CD4-positive, alpha-beta T cell treated with Interleukin-12 subunit alpha and Interleukin-12 subunit beta, for 1 hour (primary cell): ENCODE data around the gene ZNF222.
A peak's percentile ranks its signal among the peaks of the same experiment; 100 is the strongest.

ENCODE experiments used
- DNase-seq: peaks from one replicate; pipeline ENCODE4 v3.0.0-alpha.2; 2020

The ZNF222 gene

GRCh38 chr19:44055870-44056269 is 30.7 kb downstream of the ZNF222 start:
- DNase-seq: no peak

- no peak for DNase-seq
Observed at GRCh38 chr19:44059229-44059628, 34.0 kb downstream of the ZNF222 start.

- DNase-seq: no peak
Observed at GRCh38 chr19:44061038-44061437, 35.9 kb downstream of the ZNF222 start.

- DNase-seq: no peak
Observed at GRCh38 chr19:44066305-44066704, 41.1 kb downstream of the ZNF222 start.

GRCh38 chr19:44069415-44069814 is 44.2 kb downstream of the ZNF222 start:
- DNase-seq: no peak

- peak; percentile 91 for DNase-seq
Observed at GRCh38 chr19:44071824-44072542, 46.8 kb downstream of the ZNF222 start, which contains the start of gene ZNF284. Gene ZNF284 (plus strand): TSS chr19:44072159. CDS start chr19:44076390, 4,231 bp downstream.

GRCh38 chr19:44072543-44073401 is 47.6 kb downstream of the ZNF222 start:
- no peak for DNase-seq

- DNase-seq: no peak
Observed at GRCh38 chr19:44076325-44076724, 51.1 kb downstream of the ZNF222 start.
